ENCODE data around the gene FPGS. TPM values are rescaled to one million over a fixed set of nuclear protein-coding genes. Genes with fewer than 3 reads are reported as not detected.
"Not testable (repeated sequence)": the region's sequence is repeated elsewhere in the genome, so short reads cannot be mapped to it uniquely, and the experiment has no call there.

The FPGS gene
- total RNA-seq, 1 donor from 2014 or later: 132 TPM

- no peak overlapping the region for H3K4me3 ChIP-seq (ENCODE audit: low read depth, low read length)
- DNase-seq (ENCODE audit: low read depth): no peak
- TF ChIP-seq, protein P1, sequence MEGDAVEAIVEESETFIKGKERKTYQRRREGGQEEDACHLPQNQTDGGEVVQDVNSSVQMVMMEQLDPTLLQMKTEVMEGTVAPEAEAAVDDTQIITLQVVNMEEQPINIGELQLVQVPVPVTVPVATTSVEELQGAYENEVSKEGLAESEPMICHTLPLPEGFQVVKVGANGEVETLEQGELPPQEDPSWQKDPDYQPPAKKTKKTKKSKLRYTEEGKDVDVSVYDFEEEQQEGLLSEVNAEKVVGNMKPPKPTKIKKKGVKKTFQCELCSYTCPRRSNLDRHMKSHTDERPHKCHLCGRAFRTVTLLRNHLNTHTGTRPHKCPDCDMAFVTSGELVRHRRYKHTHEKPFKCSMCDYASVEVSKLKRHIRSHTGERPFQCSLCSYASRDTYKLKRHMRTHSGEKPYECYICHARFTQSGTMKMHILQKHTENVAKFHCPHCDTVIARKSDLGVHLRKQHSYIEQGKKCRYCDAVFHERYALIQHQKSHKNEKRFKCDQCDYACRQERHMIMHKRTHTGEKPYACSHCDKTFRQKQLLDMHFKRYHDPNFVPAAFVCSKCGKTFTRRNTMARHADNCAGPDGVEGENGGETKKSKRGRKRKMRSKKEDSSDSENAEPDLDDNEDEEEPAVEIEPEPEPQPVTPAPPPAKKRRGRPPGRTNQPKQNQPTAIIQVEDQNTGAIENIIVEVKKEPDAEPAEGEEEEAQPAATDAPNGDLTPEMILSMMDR (conservative IDR thresholded peaks at IDR 0.05; ENCODE audit: low read depth, low read length): no peak
These were observed 29.6 kb downstream of the FPGS start for GRCh38 chr9:127832248-127832647.

- H3K4me3 ChIP-seq (ENCODE audit: low read depth, low read length): no peak overlapping the region
- TF ChIP-seq, protein P1 (conservative IDR thresholded peaks at IDR 0.05; ENCODE audit: low read depth, low read length): no peak
- DNase-seq (ENCODE audit: low read depth): no peak
These were observed 30.9 kb downstream of the FPGS start for GRCh38 chr9:127833555-127833954.

- DNase-seq (ENCODE audit: low read depth): no peak
- TF ChIP-seq, protein P1 (conservative IDR thresholded peaks at IDR 0.05; ENCODE audit: low read depth, low read length): no peak
- no peak overlapping the region for H3K4me3 ChIP-seq (ENCODE audit: low read depth, low read length)
These were observed 33.4 kb downstream of the FPGS start for GRCh38 chr9:127835991-127836516.

- not testable (repeated sequence) for DNase-seq (ENCODE audit: low read depth); H3K4me3 ChIP-seq (ENCODE audit: low read depth, low read length)
These were observed 33.9 kb downstream of the FPGS start for GRCh38 chr9:127836561-127836960.

GRCh38 chr9:127837346-127837745, 34.7 kb downstream of the FPGS start:
- DNase-seq (ENCODE audit: low read depth): no peak
- H3K4me3 ChIP-seq (ENCODE audit: low read depth, low read length): no peak overlapping the region
- TF ChIP-seq, protein P1 (conservative IDR thresholded peaks at IDR 0.05; ENCODE audit: low read depth, low read length): no peak

- peak overlapping the region; percentile 33 for H3K4me3 ChIP-seq (ENCODE audit: low read depth, low read length)
- TF ChIP-seq, protein P1 (conservative IDR thresholded peaks at IDR 0.05; ENCODE audit: low read depth, low read length): no peak
- DNase-seq (ENCODE audit: low read depth): peak; percentile 32
These were observed 35.8 kb downstream of the FPGS start for GRCh38 chr9:127838375-127839078.

DNA sequence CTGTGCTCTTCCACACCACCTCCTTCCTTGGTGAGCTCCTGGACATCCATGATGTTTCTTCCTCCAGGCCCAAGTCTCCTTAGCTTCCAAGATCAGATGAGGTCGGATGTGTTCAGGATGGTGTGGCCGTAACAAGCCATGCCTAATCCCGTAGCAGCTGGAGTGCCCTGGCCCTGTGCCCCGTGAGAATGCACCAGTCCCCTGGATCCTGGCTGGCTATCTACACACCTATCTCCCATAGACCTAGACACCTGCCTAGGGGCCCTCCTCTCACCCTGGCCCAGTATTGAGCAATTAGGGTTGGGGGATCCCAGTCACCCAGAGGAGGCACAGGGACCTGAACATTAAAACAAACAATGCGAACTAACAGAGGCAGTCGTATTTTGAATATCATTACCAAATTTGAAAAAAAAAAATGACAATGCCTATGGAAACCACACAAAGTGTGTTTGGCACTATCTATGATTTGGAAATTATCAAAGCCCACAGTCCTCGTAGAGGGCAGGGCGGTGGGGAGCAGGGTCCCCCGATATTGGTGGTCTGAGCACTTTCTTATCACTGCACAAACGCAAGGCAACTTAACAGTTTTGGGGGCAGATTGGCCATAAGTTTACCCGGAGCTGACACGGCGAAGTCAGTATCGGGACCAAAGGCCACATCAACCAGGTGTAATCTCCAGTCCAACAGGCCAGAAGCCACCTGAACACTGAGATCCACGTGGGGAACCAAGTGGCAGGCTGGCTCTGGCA, 38.6 kb downstream of the FPGS start:
- TF ChIP-seq, protein P1 (conservative IDR thresholded peaks at IDR 0.05; ENCODE audit: low read depth, low read length): no peak
- no peak overlapping the region for H3K4me3 ChIP-seq (ENCODE audit: low read depth, low read length)
- no peak for DNase-seq (ENCODE audit: low read depth)
